ENCODE results near the gene MSRB1. TPM values are rescaled to one million over a fixed set of nuclear protein-coding genes. Genes with fewer than 3 reads are reported as not detected.
A peak's percentile ranks its signal among the peaks of the same experiment; 100 is the strongest.

The MSRB1 gene
- total and polyA plus RNA-seq, 9 of the 15 experiments (the other 6 are each of a cell fraction or from before 2014, with no cell fraction given), result 5.4 to 33.7 (median 25.7) TPM

DNA sequence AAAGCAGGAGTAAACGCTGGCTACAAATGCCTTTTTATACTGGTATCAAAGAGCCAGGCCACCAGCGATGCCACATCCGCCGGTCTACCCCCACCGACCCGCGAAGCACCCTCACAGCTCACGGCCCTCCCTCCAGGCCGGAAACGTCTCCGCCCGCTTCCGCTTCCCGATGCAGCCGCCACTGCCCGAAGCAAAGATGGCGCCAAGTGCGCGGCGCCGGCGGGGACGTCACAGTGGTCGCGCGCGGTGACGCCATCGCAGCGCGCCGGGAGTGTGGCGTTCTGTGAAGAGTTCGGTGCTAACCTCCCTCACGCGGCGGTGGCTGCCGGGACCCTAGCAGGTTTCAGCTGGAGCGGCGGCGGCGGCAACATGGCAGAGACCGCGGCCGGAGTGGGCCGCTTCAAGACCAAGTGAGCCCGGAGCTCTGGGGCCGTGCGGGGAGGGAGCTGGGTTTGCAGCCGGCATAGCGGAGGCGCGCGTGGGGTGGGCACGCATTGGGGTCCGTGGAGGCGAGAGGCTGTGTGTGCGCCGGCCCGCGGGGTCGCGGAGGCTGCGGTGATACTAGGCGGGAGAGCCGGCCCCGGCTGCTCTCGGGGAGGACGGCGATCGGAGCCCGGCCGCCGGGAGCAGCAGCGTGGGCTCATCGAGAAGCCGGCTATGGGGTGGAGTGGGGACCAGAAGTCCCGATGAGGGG lies 28.9 kb upstream of the MSRB1 start, which contains the start of gene TBL3 (continued):
- TF ChIP-seq, protein P1, sequence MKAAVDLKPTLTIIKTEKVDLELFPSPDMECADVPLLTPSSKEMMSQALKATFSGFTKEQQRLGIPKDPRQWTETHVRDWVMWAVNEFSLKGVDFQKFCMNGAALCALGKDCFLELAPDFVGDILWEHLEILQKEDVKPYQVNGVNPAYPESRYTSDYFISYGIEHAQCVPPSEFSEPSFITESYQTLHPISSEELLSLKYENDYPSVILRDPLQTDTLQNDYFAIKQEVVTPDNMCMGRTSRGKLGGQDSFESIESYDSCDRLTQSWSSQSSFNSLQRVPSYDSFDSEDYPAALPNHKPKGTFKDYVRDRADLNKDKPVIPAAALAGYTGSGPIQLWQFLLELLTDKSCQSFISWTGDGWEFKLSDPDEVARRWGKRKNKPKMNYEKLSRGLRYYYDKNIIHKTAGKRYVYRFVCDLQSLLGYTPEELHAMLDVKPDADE (conservative IDR thresholded peaks at IDR 0.05; ENCODE audit: control insufficient read depth, low read depth, low read length), result peak; percentile 98
- TF ChIP-seq NFE2 (IDR thresholded peaks at IDR 0.05; ENCODE audit: low read depth) (no peak), CSDE1 (IDR thresholded peaks at IDR 0.05) (peak in 1 of 2 experiments; percentile 98; a peak in 2 of 4 replicates), POLR2H (tag; IDR thresholded peaks at IDR 0.05; ENCODE audit: low read depth) (no peak; the same call in 1 of the 2 replicates), ZNF143 (CRISPR knock-in tag; IDR thresholded peaks at IDR 0.05) (peak; percentile 62; the same call in 1 of the 2 replicates), JUND (IDR thresholded peaks at IDR 0.05; ENCODE audit: borderline replicate concordance, low read depth, low read length) (peak; percentile 84), JUND (tag; IDR thresholded peaks at IDR 0.05; ENCODE audit: borderline replicate concordance, low read depth, low read length) (peak; percentile 47; the same call in 1 of the 3 replicates), EHMT2 (IDR thresholded peaks at IDR 0.05) (no peak), RB1 (IDR thresholded peaks at IDR 0.05; ENCODE audit: low read depth) (peak; percentile 97), CREB1 (IDR thresholded peaks at IDR 0.05) (peak; percentile 100), CREB1 (CRISPR knock-in tag; IDR thresholded peaks at IDR 0.05) (peak; percentile 100), SRF (CRISPR knock-in tag; IDR thresholded peaks at IDR 0.05) (no peak), SMAD1 (IDR thresholded peaks at IDR 0.05; ENCODE audit: low read depth, low read length, partially characterized antibody) (no peak), SIN3A (IDR thresholded peaks at IDR 0.05; ENCODE audit: borderline replicate concordance in 2 of 2, control insufficient read depth in 1 of 2, low read depth in 2 of 2, low read length in 2 of 2) (peak; percentile 95 to 99)
- TF ChIP-seq, protein P2, sequence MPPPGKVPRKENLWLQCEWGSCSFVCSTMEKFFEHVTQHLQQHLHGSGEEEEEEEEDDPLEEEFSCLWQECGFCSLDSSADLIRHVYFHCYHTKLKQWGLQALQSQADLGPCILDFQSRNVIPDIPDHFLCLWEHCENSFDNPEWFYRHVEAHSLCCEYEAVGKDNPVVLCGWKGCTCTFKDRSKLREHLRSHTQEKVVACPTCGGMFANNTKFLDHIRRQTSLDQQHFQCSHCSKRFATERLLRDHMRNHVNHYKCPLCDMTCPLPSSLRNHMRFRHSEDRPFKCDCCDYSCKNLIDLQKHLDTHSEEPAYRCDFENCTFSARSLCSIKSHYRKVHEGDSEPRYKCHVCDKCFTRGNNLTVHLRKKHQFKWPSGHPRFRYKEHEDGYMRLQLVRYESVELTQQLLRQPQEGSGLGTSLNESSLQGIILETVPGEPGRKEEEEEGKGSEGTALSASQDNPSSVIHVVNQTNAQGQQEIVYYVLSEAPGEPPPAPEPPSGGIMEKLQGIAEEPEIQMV (tag; conservative IDR thresholded peaks at IDR 0.05; ENCODE audit: low read depth), result no peak
- TF ChIP-seq, protein P3, sequence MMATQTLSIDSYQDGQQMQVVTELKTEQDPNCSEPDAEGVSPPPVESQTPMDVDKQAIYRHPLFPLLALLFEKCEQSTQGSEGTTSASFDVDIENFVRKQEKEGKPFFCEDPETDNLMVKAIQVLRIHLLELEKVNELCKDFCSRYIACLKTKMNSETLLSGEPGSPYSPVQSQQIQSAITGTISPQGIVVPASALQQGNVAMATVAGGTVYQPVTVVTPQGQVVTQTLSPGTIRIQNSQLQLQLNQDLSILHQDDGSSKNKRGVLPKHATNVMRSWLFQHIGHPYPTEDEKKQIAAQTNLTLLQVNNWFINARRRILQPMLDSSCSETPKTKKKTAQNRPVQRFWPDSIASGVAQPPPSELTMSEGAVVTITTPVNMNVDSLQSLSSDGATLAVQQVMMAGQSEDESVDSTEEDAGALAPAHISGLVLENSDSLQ (IDR thresholded peaks at IDR 0.05), result peak; percentile 46
- TF ChIP-seq, protein P4, sequence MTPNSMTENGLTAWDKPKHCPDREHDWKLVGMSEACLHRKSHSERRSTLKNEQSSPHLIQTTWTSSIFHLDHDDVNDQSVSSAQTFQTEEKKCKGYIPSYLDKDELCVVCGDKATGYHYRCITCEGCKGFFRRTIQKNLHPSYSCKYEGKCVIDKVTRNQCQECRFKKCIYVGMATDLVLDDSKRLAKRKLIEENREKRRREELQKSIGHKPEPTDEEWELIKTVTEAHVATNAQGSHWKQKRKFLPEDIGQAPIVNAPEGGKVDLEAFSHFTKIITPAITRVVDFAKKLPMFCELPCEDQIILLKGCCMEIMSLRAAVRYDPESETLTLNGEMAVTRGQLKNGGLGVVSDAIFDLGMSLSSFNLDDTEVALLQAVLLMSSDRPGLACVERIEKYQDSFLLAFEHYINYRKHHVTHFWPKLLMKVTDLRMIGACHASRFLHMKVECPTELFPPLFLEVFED (CRISPR knock-in tag; conservative IDR thresholded peaks at IDR 0.05), result no peak
- TF ChIP-seq, protein P5, sequence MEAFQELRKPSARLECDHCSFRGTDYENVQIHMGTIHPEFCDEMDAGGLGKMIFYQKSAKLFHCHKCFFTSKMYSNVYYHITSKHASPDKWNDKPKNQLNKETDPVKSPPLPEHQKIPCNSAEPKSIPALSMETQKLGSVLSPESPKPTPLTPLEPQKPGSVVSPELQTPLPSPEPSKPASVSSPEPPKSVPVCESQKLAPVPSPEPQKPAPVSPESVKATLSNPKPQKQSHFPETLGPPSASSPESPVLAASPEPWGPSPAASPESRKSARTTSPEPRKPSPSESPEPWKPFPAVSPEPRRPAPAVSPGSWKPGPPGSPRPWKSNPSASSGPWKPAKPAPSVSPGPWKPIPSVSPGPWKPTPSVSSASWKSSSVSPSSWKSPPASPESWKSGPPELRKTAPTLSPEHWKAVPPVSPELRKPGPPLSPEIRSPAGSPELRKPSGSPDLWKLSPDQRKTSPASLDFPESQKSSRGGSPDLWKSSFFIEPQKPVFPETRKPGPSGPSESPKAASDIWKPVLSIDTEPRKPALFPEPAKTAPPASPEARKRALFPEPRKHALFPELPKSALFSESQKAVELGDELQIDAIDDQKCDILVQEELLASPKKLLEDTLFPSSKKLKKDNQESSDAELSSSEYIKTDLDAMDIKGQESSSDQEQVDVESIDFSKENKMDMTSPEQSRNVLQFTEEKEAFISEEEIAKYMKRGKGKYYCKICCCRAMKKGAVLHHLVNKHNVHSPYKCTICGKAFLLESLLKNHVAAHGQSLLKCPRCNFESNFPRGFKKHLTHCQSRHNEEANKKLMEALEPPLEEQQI (IDR thresholded peaks at IDR 0.05), result no peak
